Keratinocyte (primary cell): ENCODE data around the gene NRP1. TPM values are rescaled to one million over a fixed set of nuclear protein-coding genes. Genes with fewer than 3 reads are reported as not detected.
A peak's percentile ranks its signal among the peaks of the same experiment; 100 is the strongest.

Experiments used
- DNase-seq: peaks from one replicate; pipeline ENCODE4 v3.0.0-alpha.2; 2011; ENCODE audit warnings: low read depth, missing footprints, low spot score
- FAIRE-seq: peaks from 2 replicates; lab custom pipeline; 2011; peaks lifted over from hg19 to GRCh38; lab: Jason Lieb, UNC
- H2AFZ ChIP-seq: 2 replicates; pipeline ENCODE4 v1.6.0; 2012; ENCODE audit warnings: low read length, control low read depth, inconsistent platforms; ENCODE audit not compliant: control insufficient read depth
- H3K27ac ChIP-seq: 2 replicates; pipeline ENCODE4 v1.5.1; 2011; ENCODE audit warnings: low read length; ENCODE audit not compliant: control insufficient read depth, insufficient read depth
- H3K27me3 ChIP-seq: 3 replicates; pipeline ENCODE4 v1.6.0; 2011; ENCODE audit warnings: low read length; ENCODE audit not compliant: control insufficient read depth, insufficient read depth; ENCODE audit errors: extremely low read depth
- H3K36me3 ChIP-seq, 2 experiments: 2 replicates in 1 of 2; 3 replicates in 1 of 2; pipeline ENCODE4 v1.5.1; 2011; ENCODE audit warnings: low read length in 2 of 2, mild to moderate bottlenecking in 1 of 2; ENCODE audit not compliant: control insufficient read depth in 2 of 2, insufficient read depth in 2 of 2; ENCODE audit errors: extremely low read depth in 1 of 2
- H3K4me1 ChIP-seq: 3 replicates; pipeline ENCODE4 v1.5.1; 2011; ENCODE audit warnings: low read length; ENCODE audit not compliant: control insufficient read depth, insufficient read depth; ENCODE audit errors: extremely low read depth
- H3K4me2 ChIP-seq: 3 replicates; pipeline ENCODE4 v1.6.0; 2011; ENCODE audit warnings: low read depth, low read length; ENCODE audit not compliant: control insufficient read depth, insufficient read depth; ENCODE audit errors: extremely low read depth
- H3K4me3 ChIP-seq, 3 experiments: fragments of 200-600 bp in 1 of 3; sonication (generic) in 1 of 3; 2 replicates in 2 of 3; 3 replicates in 1 of 3; pipeline ENCODE4 v1.5.1; 2011 to 2016; ENCODE audit warnings: low read length in 3 of 3, mild to moderate bottlenecking in 3 of 3, control low read depth in 2 of 3, inconsistent platforms in 1 of 3, low read depth in 1 of 3, mixed read lengths in 1 of 3, mixed run types in 1 of 3, moderate library complexity in 1 of 3; ENCODE audit not compliant: control insufficient read depth in 2 of 3, insufficient read depth in 2 of 3; ENCODE audit errors: extremely low read depth in 1 of 3
- H3K79me2 ChIP-seq: 2 replicates; pipeline ENCODE4 v1.6.0; 2012; ENCODE audit warnings: low read length; ENCODE audit not compliant: control insufficient read depth, insufficient read depth
- H3K9ac ChIP-seq: 3 replicates; pipeline ENCODE4 v1.6.0; 2011; ENCODE audit warnings: low read length; ENCODE audit not compliant: control insufficient read depth, insufficient read depth; ENCODE audit errors: extremely low read depth
- H3K9me1 ChIP-seq: 3 replicates; pipeline ENCODE4 v1.6.0; 2011; ENCODE audit warnings: low read length; ENCODE audit not compliant: control insufficient read depth, insufficient read depth; ENCODE audit errors: extremely low read depth
- H3K9me3 ChIP-seq: 2 replicates; pipeline ENCODE4 v1.5.1; 2012; ENCODE audit warnings: low read depth, low read length; ENCODE audit not compliant: control insufficient read depth
- H4K20me1 ChIP-seq: 3 replicates; pipeline ENCODE4 v1.6.0; 2011; ENCODE audit warnings: low read length; ENCODE audit not compliant: control insufficient read depth, insufficient read depth; ENCODE audit errors: extremely low read depth
- EZH2 ChIP-seq: IDR thresholded peaks from one replicate; pipeline ENCODE4 v1.6.1; 2012; ENCODE audit warnings: inconsistent platforms, mild to moderate bottlenecking, low read length, moderate library complexity
- dilution Hi-C: fragments of 300-500 bp; cut with MboI; formaldehyde crosslinking; loops from one replicate; pipeline ENCODE4 v1.7.0; 2020; ENCODE audit warnings: low sequenced_read_pairs; ENCODE audit not compliant: extremely low pct_ligation_motif_present
- polyA plus RNA-seq, 5 experiments: library from polyadenylated mRNA; depleted of rRNA in 3 of 5; stranded (reverse) in 3 of 5; stranded (forward) in 1 of 5; unstranded in 1 of 5; fragments of >200 nt; gene quantifications; 1 replicate in 1 of 5; 2 replicates in 3 of 5; 3 replicates in 1 of 5; pipeline versions ENCODE4 v1.2.1 to v1.2.3, GENCODE V29; 2011 to 2012; ENCODE audit warnings: missing spikeins in 2 of 5, low read depth in 1 of 5, low replicate concordance in 1 of 5
- TF ChIP-seq, protein P1 (sequence below), 3 experiments: IDR thresholded peaks in 1 of 3; conservative IDR thresholded peaks in 1 of 3; optimal IDR thresholded peaks in 1 of 3; 2 replicates in 2 of 3; 3 replicates in 1 of 3; pipeline versions ENCODE3 to v1.5.1; 2011; ENCODE audit warnings: low read length in 3 of 3, mild to moderate bottlenecking in 3 of 3, moderate library complexity in 2 of 3, control low read depth in 1 of 3, inconsistent platforms in 1 of 3; ENCODE audit not compliant: insufficient read depth in 2 of 3; ENCODE audit errors: extremely low read depth in 1 of 3

The NRP1 gene
- polyA plus RNA-seq, 1 donor (not counting 4 experiments of a cell fraction or from before 2014, with no cell fraction given), result 36.2 TPM

DNA sequence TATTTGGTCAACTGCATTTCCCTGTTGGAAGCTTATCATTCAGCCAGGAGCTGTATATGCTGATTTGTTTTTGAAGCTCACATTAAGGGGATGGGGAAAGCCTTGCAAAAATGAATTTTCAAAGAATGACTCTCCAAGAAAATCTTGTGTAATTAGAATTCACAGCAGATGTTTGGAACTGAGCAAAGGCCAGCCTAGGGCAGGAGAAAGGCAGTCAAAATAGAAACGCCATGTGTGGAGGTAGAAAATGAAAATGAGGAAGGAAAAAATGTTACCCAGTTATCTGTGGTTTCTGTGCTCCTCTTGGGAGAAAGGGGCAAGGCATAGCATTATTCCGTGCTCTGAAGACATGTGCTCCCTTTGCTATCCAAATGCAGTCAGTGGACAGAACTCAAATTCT lies 93.5 kb downstream of the NRP1 start:
- no peaks in the 10 kb centered on the region for H3K9me3 ChIP-seq
- DNase-seq (no peak), FAIRE-seq (peak; percentile 5)
- no peaks in the 10 kb centered on the region for H3K27me3 ChIP-seq
- peaks cover 0 to 14% of the 10 kb centered on the region in 2 experiments for H3K36me3 ChIP-seq
- H3K79me2 ChIP-seq, result no peaks in the 10 kb centered on the region
- H2AFZ ChIP-seq, result no peak overlapping the region
- H3K4me1 ChIP-seq, result peaks cover 29% of the 10 kb centered on the region
- dilution Hi-C loops, result no loop called here
- TF ChIP-seq, protein P1, sequence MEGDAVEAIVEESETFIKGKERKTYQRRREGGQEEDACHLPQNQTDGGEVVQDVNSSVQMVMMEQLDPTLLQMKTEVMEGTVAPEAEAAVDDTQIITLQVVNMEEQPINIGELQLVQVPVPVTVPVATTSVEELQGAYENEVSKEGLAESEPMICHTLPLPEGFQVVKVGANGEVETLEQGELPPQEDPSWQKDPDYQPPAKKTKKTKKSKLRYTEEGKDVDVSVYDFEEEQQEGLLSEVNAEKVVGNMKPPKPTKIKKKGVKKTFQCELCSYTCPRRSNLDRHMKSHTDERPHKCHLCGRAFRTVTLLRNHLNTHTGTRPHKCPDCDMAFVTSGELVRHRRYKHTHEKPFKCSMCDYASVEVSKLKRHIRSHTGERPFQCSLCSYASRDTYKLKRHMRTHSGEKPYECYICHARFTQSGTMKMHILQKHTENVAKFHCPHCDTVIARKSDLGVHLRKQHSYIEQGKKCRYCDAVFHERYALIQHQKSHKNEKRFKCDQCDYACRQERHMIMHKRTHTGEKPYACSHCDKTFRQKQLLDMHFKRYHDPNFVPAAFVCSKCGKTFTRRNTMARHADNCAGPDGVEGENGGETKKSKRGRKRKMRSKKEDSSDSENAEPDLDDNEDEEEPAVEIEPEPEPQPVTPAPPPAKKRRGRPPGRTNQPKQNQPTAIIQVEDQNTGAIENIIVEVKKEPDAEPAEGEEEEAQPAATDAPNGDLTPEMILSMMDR (optimal IDR thresholded peaks at IDR 0.05 in 1 of 3, IDR thresholded peaks at IDR 0.05 in 1 of 3, conservative IDR thresholded peaks at IDR 0.05 in 1 of 3; ENCODE audit: extremely low read depth in 1 of 3, insufficient read depth in 2 of 3, low read length in 3 of 3), result no peak
- TF ChIP-seq EZH2, result no peak
- H3K9me1 ChIP-seq, result no peaks in the 10 kb centered on the region
- no peak overlapping the region for H3K27ac ChIP-seq
- no peak overlapping the region for H3K9ac ChIP-seq
- H3K4me3 ChIP-seq, result no peak overlapping the region
- no peaks in the 10 kb centered on the region for H4K20me1 ChIP-seq
- H3K4me2 ChIP-seq, result no peak overlapping the region

DNA sequence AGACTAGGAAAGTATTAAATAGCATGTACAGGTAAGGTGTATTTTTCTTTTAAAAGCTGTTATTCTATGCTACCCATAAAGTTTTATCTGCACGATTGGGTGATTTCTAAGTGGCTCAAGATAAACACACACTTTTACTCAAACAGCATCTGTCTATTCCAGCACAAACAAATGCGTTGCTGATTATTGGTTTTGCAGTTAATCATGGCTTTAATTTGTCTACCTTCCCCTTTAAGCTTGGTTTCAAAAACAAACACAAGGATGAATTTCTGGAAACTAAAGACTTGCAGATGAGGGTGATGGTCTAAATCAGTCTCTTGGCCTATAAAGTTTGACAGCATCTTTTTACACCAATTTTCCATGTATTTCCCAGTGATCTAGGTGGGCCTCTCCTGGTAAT lies 94.2 kb downstream of the NRP1 start:
- FAIRE-seq, result no peak

More for the DNA sequence above, 94.2 kb downstream of the NRP1 start:
- H3K4me1 ChIP-seq, result peaks cover 29% of the 10 kb centered on the region
- no peaks in the 10 kb centered on the region for H3K79me2 ChIP-seq
- TF ChIP-seq, protein P1 (optimal IDR thresholded peaks at IDR 0.05 in 1 of 3, IDR thresholded peaks at IDR 0.05 in 1 of 3, conservative IDR thresholded peaks at IDR 0.05 in 1 of 3; ENCODE audit: extremely low read depth in 1 of 3, insufficient read depth in 2 of 3, low read length in 3 of 3), result no peak
- TF ChIP-seq EZH2, result no peak
- dilution Hi-C loops, result no loop called here
- H3K27me3 ChIP-seq, result no peaks in the 10 kb centered on the region
- DNase-seq, result no peak
- no peak overlapping the region for H3K27ac ChIP-seq
- H3K36me3 ChIP-seq, result peaks cover 0 to 14% of the 10 kb centered on the region in 2 experiments
- H3K9me1 ChIP-seq, result no peaks in the 10 kb centered on the region
- H4K20me1 ChIP-seq, result no peaks in the 10 kb centered on the region
- H2AFZ ChIP-seq, result no peak overlapping the region
- no peak overlapping the region for H3K4me3 ChIP-seq
- no peak overlapping the region for H3K9ac ChIP-seq
- H3K9me3 ChIP-seq, result no peaks in the 10 kb centered on the region
- no peak overlapping the region for H3K4me2 ChIP-seq
